ENCODE results near the gene PACSIN1.

DNA sequence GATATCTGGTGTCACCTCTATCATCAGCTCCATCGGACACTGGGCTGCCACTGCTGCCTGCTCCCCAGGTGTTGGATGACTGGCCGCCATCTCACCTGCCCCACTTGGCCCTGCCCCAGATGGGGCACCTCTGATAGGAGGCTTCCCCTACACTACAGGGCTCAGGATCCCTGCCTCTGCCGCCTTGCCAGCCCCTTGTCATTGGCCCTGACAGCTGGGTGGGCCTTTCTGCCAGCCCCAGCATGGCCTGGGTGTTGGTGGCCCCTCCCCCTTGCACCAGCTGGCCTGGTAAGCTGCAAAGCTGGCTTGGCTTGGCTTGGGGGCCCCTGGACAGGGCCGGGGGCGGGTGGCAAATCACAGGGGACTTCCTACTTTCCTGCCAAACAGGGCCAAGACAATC lies 10.6 kb downstream of the PACSIN1 start:
- TF ChIP-seq CTCF (IDR thresholded peaks at IDR 0.05) (no peak), POLR2A (IDR thresholded peaks at IDR 0.05) (no peak)
